ENCODE measurements around the gene HLA-DQB1.
"Not testable (repeated sequence)": the region's sequence is repeated elsewhere in the genome, so short reads cannot be mapped to it uniquely, and the experiment has no call there.

HLA-DQB1 gene

DNA sequence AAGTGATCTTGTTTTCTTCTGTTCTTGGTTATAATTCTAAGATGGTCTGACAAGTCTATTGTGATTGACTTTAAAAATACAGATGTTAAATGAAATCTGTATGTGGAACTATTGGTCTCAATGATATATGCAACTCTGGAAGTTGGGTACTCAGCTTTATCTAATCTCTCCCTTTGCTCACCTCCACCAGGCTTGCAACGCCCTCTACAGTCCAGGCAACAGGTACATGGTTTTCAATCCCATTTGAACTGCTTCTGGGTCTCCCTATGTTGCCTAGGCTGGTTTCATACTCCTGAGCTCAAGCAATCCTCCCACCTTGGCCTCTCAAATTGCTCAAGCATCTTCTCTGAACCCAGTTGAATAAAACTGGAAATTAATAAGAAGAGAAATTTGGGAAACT is 25.6 kb upstream of the HLA-DQB1 start:
- no peak overlapping the region for H3K27ac ChIP-seq
- TF ChIP-seq, protein P1, sequence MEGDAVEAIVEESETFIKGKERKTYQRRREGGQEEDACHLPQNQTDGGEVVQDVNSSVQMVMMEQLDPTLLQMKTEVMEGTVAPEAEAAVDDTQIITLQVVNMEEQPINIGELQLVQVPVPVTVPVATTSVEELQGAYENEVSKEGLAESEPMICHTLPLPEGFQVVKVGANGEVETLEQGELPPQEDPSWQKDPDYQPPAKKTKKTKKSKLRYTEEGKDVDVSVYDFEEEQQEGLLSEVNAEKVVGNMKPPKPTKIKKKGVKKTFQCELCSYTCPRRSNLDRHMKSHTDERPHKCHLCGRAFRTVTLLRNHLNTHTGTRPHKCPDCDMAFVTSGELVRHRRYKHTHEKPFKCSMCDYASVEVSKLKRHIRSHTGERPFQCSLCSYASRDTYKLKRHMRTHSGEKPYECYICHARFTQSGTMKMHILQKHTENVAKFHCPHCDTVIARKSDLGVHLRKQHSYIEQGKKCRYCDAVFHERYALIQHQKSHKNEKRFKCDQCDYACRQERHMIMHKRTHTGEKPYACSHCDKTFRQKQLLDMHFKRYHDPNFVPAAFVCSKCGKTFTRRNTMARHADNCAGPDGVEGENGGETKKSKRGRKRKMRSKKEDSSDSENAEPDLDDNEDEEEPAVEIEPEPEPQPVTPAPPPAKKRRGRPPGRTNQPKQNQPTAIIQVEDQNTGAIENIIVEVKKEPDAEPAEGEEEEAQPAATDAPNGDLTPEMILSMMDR (conservative IDR thresholded peaks at IDR 0.05) = peak; percentile 78
- TF ChIP-seq ZFX (IDR thresholded peaks at IDR 0.05) = no peak

DNA sequence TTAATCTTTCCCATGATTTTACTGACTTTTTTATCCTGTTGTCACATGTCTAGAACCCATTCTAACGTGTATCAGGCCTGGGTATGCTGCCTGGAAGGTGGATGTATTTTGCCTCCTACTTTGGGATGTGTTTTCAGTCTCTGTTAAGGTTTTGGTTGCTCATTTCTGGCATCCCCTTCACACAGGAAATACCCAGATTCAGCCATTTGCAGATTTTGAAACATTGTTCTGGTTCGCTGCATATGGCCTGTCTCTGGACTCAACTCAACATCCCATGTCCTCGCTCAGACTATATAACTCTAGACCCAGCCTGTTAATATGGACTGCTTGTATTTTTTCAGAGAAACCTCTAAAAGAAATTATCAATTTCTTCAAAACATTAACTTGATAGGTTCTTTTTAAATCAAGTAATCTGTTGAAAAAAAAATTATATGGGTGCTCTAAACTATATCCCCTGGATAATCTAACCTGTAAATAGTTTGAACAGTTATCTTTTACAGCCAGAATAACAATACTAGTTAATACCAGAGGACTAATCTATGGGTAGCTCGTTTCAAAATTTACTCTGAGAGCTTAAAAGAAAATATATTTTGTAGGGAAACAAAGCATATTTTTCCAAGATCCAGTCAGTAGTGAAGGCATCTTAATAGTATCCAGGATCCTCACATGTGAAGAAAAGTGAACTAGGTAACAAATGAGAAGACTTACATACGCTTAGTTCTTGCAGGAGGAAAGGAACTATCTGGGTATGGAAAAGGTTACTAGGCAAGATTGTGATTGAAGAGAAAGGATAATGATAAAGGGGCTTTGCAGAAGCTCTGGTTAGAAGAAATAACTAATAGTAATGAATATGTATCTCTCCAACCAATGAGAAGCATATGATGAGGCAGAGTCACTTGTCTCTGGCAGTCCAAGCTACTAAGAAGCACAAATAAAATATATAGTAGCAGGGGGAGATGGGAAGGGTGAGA is 23.4 kb upstream of the HLA-DQB1 start:
- no peak overlapping the region for H3K27ac ChIP-seq
- TF ChIP-seq ZFX (IDR thresholded peaks at IDR 0.05) = no peak
- TF ChIP-seq, protein P1 (conservative IDR thresholded peaks at IDR 0.05) = no peak

DNA sequence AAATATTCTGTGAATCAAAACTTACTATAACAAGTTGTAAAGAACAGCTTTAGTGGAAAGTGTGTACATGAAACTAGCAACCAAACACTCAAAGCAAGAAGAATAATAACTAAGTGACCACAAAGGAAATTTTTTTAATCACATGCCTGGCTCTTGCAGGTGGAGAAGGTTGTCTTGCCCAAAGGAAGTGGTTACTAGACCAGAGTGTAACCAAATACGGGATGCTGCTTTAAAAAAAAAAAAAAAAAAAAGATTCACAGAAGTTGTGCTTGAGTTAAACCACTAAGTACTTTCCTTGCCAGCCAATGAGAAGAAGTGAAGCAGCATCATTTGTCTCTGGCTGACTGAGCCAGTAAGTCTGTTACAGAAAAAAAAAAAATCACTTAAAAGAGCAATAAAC is 19.1 kb upstream of the HLA-DQB1 start:
- TF ChIP-seq ZFX (IDR thresholded peaks at IDR 0.05) = no peak
- TF ChIP-seq, protein P1 (conservative IDR thresholded peaks at IDR 0.05) = no peak

DNA sequence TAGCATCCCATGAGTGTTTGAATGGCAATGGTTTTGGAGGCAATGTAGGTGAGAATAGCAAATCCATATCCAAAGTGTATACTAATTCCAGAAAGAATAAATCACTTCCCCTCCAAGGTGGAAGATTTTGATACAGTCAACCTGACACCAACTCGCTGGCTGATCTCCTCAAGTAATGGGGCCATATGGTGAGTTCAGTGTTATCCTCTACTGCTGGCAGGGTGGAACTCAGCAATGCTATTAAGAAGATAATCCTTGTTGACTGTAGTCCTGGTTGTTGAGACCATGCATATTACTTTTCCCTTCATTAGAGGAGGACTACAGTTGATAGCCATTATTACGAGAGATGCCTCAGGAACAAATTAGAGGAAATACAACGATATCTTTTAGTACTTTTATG is 17.8 kb upstream of the HLA-DQB1 start:
- no peak overlapping the region for H3K27ac ChIP-seq
- no peak for TF ChIP-seq ZFX (IDR thresholded peaks at IDR 0.05)
- TF ChIP-seq, protein P1 (conservative IDR thresholded peaks at IDR 0.05) = no peak

More for the DNA sequence above, 19.1 kb upstream of the HLA-DQB1 start:
- H3K27ac ChIP-seq = no peak overlapping the region

DNA sequence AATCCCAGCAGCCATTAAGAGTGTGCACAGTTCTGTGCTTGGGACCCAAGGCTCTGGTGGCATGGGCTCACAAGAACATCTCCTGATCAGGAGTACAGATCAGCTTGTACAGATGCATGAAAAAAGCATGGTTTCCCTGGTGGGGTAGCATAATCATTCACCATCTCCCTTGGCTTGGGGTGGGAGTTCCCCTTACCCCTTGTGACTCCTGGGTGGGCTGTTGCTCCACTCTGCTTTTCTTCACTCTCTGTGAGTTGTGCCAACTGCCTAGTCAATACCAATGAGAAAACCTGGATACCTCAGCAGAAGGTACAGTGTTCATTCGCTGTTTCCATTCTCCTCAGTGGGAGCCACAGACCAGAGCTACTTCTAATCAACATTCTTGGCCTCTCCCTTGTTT is 13.6 kb upstream of the HLA-DQB1 start:
- no peak overlapping the region for H3K27ac ChIP-seq
- TF ChIP-seq, protein P1 (conservative IDR thresholded peaks at IDR 0.05) = no peak
- no peak for TF ChIP-seq ZFX (IDR thresholded peaks at IDR 0.05)

DNA sequence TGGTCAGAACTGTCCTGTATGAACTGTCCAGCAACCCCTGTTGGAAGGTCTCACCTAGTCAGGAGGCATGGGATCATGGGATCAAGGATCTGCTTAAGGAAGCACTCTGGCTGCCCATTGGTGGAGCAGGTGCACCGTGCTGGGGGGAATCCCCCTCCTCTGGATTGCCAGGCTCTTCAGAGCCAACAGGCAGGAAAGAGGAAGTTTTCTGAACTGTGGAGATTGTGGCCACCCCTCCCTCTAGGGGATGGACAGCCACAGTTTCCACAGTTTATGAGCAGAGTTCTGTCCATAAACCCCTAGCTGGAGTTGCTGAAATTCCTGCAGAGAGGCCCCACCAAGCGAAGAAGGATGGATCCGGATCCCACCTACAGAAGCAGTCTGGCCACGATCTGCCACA is 13.0 kb upstream of the HLA-DQB1 start:
- H3K27ac ChIP-seq = no peak overlapping the region
- TF ChIP-seq, protein P1 (conservative IDR thresholded peaks at IDR 0.05) = no peak
- no peak for TF ChIP-seq ZFX (IDR thresholded peaks at IDR 0.05)

DNA sequence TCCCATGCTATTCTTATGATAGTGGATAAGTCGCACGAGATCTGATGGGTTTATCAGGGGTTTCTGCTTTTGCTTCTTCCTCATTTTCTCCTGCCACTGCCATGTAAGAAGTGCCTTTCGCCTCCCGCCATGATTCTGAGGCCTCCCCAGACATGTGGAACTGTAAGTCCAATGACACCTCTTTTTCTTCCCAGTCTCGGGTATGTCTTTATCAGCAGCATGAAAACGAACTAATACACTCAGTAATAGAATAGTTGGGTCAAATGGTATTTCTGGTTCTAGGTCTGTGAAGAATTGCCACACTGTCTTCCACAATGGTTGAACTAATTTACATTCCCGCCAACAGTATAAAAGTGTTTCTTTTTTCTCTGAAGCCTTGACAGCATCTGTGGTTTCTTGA is 7.7 kb upstream of the HLA-DQB1 start:
- not testable (repeated sequence) for H3K27ac ChIP-seq

DNA sequence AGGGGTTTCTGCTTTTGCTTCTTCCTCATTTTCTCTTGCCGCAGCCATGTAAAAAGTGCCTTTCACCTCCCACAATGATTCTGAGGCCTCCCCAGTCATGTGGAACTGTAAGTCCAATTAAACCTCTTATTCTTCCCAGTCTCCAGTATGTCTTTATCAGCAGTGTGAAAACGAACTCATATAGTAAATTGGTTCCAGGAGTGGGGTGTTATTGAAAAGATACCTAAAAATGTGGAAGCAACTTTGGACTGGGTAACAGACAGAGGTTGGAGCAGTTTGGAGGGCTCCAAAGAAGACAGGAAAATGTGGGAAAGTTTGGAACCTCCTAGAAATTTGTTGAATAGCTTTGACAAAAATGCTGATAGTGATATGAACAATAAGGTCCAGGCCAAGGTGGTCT is 5.5 kb upstream of the HLA-DQB1 start:
- H3K27ac ChIP-seq = not testable (repeated sequence)

All from C4-2B (cell line).